ENCODE results near the gene CNST. TPM values are rescaled to one million over a fixed set of nuclear protein-coding genes. Genes with fewer than 3 reads are reported as not detected.
"Not testable (repeated sequence)": the region's sequence is repeated elsewhere in the genome, so short reads cannot be mapped to it uniquely, and the experiment has no call there.

CNST gene
- total RNA-seq, 1 experiment from 2014 or later: 14.8 TPM

- Histone ChIP-seq H3K9me3 (no peaks in the 10 kb centered on the region), H3K36me3 (ENCODE audit: control insufficient read depth, insufficient read depth, low read length) (no peaks in the 10 kb centered on the region), H3K27me3 (replicated peaks; ENCODE audit: control insufficient read depth, insufficient read depth, low read length) (no peaks in the 10 kb centered on the region), H3K4me3 (ENCODE audit: low read depth, low read length) (no peak overlapping the region), H3K4me1 (peaks cover 16% of the 10 kb centered on the region)
- CTCF ChIA-PET: no interaction called here
- TF ChIP-seq CTCF (IDR thresholded peaks at IDR 0.05; ENCODE audit: insufficient read depth in 1 of 2, low read depth in 1 of 2, low read length in 1 of 2, severe bottlenecking in 1 of 2, unreplicated experiment in 1 of 2): no peak
- POLR2A ChIA-PET: no interaction called here
- H3K9me3 Mint-ChIP-seq (ENCODE audit: unreplicated experiment): no peaks in the 10 kb centered on the region
- H3K36me3 Mint-ChIP-seq (ENCODE audit: insufficient read depth, unreplicated experiment): peaks cover 17% of the 10 kb centered on the region
- no peak overlapping the region for H3K4me3 Mint-ChIP-seq (ENCODE audit: unreplicated experiment)
- H3K27ac Mint-ChIP-seq (ENCODE audit: unreplicated experiment): no peak overlapping the region
- BruUV-seq (replicated peaks): no TSS peak
- intact Hi-C loops (cut with micrococcal nuclease; ENCODE audit: unreplicated experiment): no loop called here
- DNase-seq: no peak
- peaks cover 16% of the 10 kb centered on the region for H3K4me1 Mint-ChIP-seq (ENCODE audit: low read depth, unreplicated experiment)
- no peaks in the 10 kb centered on the region for H3K27me3 Mint-ChIP-seq (ENCODE audit: insufficient read depth, unreplicated experiment)
These were observed 21.4 kb downstream of the CNST start for GRCh38 chr1:246587606-246588005.

- no TSS peak for BruUV-seq (replicated peaks)
- no peak for DNase-seq
- Histone ChIP-seq H3K36me3 (ENCODE audit: control insufficient read depth, insufficient read depth, low read length) (no peaks in the 10 kb centered on the region), H3K27me3 (replicated peaks; ENCODE audit: control insufficient read depth, insufficient read depth, low read length) (no peaks in the 10 kb centered on the region), H3K9me3 (no peaks in the 10 kb centered on the region), H3K4me1 (peaks cover 9% of the 10 kb centered on the region), H3K4me3 (ENCODE audit: low read depth, low read length) (no peak overlapping the region)
- Mint-ChIP-seq H3K9me3 (ENCODE audit: unreplicated experiment) (no peaks in the 10 kb centered on the region), H3K4me3 (ENCODE audit: unreplicated experiment) (no peak overlapping the region), H3K4me1 (ENCODE audit: low read depth, unreplicated experiment) (peaks cover 9% of the 10 kb centered on the region), H3K27me3 (ENCODE audit: insufficient read depth, unreplicated experiment) (no peaks in the 10 kb centered on the region), H3K27ac (ENCODE audit: unreplicated experiment) (no peak overlapping the region), H3K36me3 (ENCODE audit: insufficient read depth, unreplicated experiment) (peaks cover 13% of the 10 kb centered on the region)
- CTCF ChIA-PET: no interaction called here
- POLR2A ChIA-PET: no interaction called here
- intact Hi-C loops (cut with micrococcal nuclease; ENCODE audit: unreplicated experiment): no loop called here
- no peak for TF ChIP-seq CTCF (IDR thresholded peaks at IDR 0.05; ENCODE audit: insufficient read depth in 1 of 2, low read depth in 1 of 2, low read length in 1 of 2, severe bottlenecking in 1 of 2, unreplicated experiment in 1 of 2)
These were observed 22.0 kb downstream of the CNST start for GRCh38 chr1:246588159-246588721.

- H3K27me3 Mint-ChIP-seq (ENCODE audit: insufficient read depth, unreplicated experiment); POLR2A ChIA-PET: not testable (repeated sequence)
These were observed 23.7 kb downstream of the CNST start for GRCh38 chr1:246589919-246590318.

GRCh38 chr1:246591047-246591446 is 24.8 kb downstream of the CNST start:
- Mint-ChIP-seq H3K9me3 (ENCODE audit: unreplicated experiment) (no peaks in the 10 kb centered on the region), H3K4me3 (ENCODE audit: unreplicated experiment) (no peak overlapping the region), H3K27ac (ENCODE audit: unreplicated experiment) (no peak overlapping the region), H3K36me3 (ENCODE audit: insufficient read depth, unreplicated experiment) (peaks cover 4% of the 10 kb centered on the region), H3K4me1 (ENCODE audit: low read depth, unreplicated experiment) (no peaks in the 10 kb centered on the region), H3K27me3 (ENCODE audit: insufficient read depth, unreplicated experiment) (no peaks in the 10 kb centered on the region)
- Histone ChIP-seq H3K9me3 (no peaks in the 10 kb centered on the region), H3K27me3 (replicated peaks; ENCODE audit: control insufficient read depth, insufficient read depth, low read length) (no peaks in the 10 kb centered on the region), H3K4me1 (no peaks in the 10 kb centered on the region), H3K36me3 (ENCODE audit: control insufficient read depth, insufficient read depth, low read length) (no peaks in the 10 kb centered on the region), H3K4me3 (ENCODE audit: low read depth, low read length) (no peak overlapping the region)
- no TSS peak for BruUV-seq (replicated peaks)
- no peak for DNase-seq
- CTCF ChIA-PET: no interaction called here
- POLR2A ChIA-PET: no interaction called here
- intact Hi-C loops (cut with micrococcal nuclease; ENCODE audit: unreplicated experiment): no loop called here
- no peak for TF ChIP-seq CTCF (IDR thresholded peaks at IDR 0.05; ENCODE audit: insufficient read depth in 1 of 2, low read depth in 1 of 2, low read length in 1 of 2, severe bottlenecking in 1 of 2, unreplicated experiment in 1 of 2)

More at GRCh38 chr1:246589919-246590318, 23.7 kb downstream of the CNST start:
- CTCF ChIA-PET; H3K36me3 ChIP-seq (ENCODE audit: control insufficient read depth, insufficient read depth, low read length); H3K4me1 ChIP-seq; H3K9me3 Mint-ChIP-seq (ENCODE audit: unreplicated experiment); H3K9me3 ChIP-seq; H3K27me3 ChIP-seq (replicated peaks; ENCODE audit: control insufficient read depth, insufficient read depth, low read length); DNase-seq; BruUV-seq (replicated peaks); H3K36me3 Mint-ChIP-seq (ENCODE audit: insufficient read depth, unreplicated experiment); H3K4me3 Mint-ChIP-seq (ENCODE audit: unreplicated experiment); intact Hi-C loops (cut with micrococcal nuclease; ENCODE audit: unreplicated experiment); H3K27ac Mint-ChIP-seq (ENCODE audit: unreplicated experiment); H3K4me1 Mint-ChIP-seq (ENCODE audit: low read depth, unreplicated experiment); H3K4me3 ChIP-seq (ENCODE audit: low read depth, low read length): not testable (repeated sequence)

All from Caco-2 (cell line).